Nephron (organoid): ENCODE results near the gene KRT74.

Experiments used
- H3K27ac Mint-ChIP-seq, 3 experiments: 2 replicates each; pipeline ENCODE4 v1.8.0; 2020; ENCODE audit warnings: mixed read lengths in 3 of 3, mild to moderate bottlenecking in 2 of 3, moderate library complexity in 1 of 3
- H3K27me3 Mint-ChIP-seq: 2 replicates; pipeline ENCODE4 v1.8.0; 2021; ENCODE audit warnings: low read depth, mild to moderate bottlenecking, moderate library complexity, mixed read lengths
- H3K36me3 Mint-ChIP-seq: 2 replicates; pipeline ENCODE4 v1.8.0; 2020; ENCODE audit warnings: low read depth, mixed read lengths
- H3K4me1 Mint-ChIP-seq: 2 replicates; pipeline ENCODE4 v1.8.0; 2020; ENCODE audit warnings: mixed read lengths
- H3K4me3 Mint-ChIP-seq, 3 experiments: 2 replicates each; pipeline ENCODE4 v1.8.0; 2020; ENCODE audit warnings: mild to moderate bottlenecking in 3 of 3, mixed read lengths in 3 of 3, moderate library complexity in 2 of 3
- H3K9me3 Mint-ChIP-seq: 2 replicates; pipeline ENCODE4 v1.8.0; 2020; ENCODE audit warnings: mixed read lengths
- CTCF ChIP-seq, 3 experiments: fragments of 200-600 bp; sonication (generic); IDR thresholded peaks; one replicate each; pipeline ENCODE4 v1.5.0; 2021; ENCODE audit warnings: antibody characterized with exemption in 3 of 3; ENCODE audit not compliant: unreplicated experiment in 3 of 3

KRT74 gene

GRCh38 chr12:52519387-52519703, 54.3 kb downstream of the KRT74 start:
- H3K4me1 Mint-ChIP-seq, result no peaks in the 10 kb centered on the region
- no peaks in the 10 kb centered on the region for H3K9me3 Mint-ChIP-seq
- H3K4me3 Mint-ChIP-seq, result no peak overlapping the region
- H3K27me3 Mint-ChIP-seq, result peaks cover 16% of the 10 kb centered on the region
- no peak for TF ChIP-seq CTCF (IDR thresholded peaks at IDR 0.05; ENCODE audit: unreplicated experiment in 3 of 3)
- no peak overlapping the region for H3K27ac Mint-ChIP-seq
- no peaks in the 10 kb centered on the region for H3K36me3 Mint-ChIP-seq

GRCh38 chr12:52518574-52519386, 54.9 kb downstream of the KRT74 start:
- Mint-ChIP-seq H3K27me3 (peaks cover 20% of the 10 kb centered on the region), H3K4me1 (no peaks in the 10 kb centered on the region), H3K9me3 (no peaks in the 10 kb centered on the region), H3K36me3 (no peaks in the 10 kb centered on the region), H3K27ac (no peak overlapping the region), H3K4me3 (no peak overlapping the region)
- no peak for TF ChIP-seq CTCF (IDR thresholded peaks at IDR 0.05; ENCODE audit: unreplicated experiment in 3 of 3)

DNA sequence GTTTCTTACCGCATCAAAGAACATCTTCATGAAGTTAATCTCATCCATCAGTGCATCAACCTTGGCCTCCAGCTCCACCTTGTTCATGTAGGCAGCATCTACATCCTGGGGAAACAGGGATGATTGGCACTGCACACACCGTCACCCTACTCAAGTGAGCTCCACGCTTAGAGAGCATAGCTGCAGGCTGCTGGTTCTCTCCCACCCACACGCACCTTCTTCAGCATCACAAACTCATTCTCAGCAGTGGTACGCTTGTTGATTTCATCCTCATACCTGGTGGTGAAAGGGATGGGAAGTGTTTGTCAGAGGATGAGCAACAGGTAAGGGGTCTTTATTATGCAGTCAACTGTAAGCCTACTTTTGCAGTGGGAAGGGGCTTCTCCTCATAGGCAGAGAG, 55.8 kb downstream of the KRT74 start:
- Mint-ChIP-seq H3K27ac (no peak overlapping the region), H3K27me3 (peaks cover 20% of the 10 kb centered on the region), H3K4me3 (no peak overlapping the region), H3K4me1 (no peaks in the 10 kb centered on the region), H3K36me3 (no peaks in the 10 kb centered on the region), H3K9me3 (no peaks in the 10 kb centered on the region)
- no peak for TF ChIP-seq CTCF (IDR thresholded peaks at IDR 0.05; ENCODE audit: unreplicated experiment in 3 of 3)

GRCh38 chr12:52517005-52517835, 56.4 kb downstream of the KRT74 start:
- peaks cover 20% of the 10 kb centered on the region for H3K27me3 Mint-ChIP-seq
- no peak for TF ChIP-seq CTCF (IDR thresholded peaks at IDR 0.05; ENCODE audit: unreplicated experiment in 3 of 3)
- H3K36me3 Mint-ChIP-seq, result no peaks in the 10 kb centered on the region
- H3K9me3 Mint-ChIP-seq, result no peaks in the 10 kb centered on the region
- H3K4me3 Mint-ChIP-seq, result no peak overlapping the region
- H3K4me1 Mint-ChIP-seq, result no peaks in the 10 kb centered on the region
- H3K27ac Mint-ChIP-seq, result no peak overlapping the region

DNA sequence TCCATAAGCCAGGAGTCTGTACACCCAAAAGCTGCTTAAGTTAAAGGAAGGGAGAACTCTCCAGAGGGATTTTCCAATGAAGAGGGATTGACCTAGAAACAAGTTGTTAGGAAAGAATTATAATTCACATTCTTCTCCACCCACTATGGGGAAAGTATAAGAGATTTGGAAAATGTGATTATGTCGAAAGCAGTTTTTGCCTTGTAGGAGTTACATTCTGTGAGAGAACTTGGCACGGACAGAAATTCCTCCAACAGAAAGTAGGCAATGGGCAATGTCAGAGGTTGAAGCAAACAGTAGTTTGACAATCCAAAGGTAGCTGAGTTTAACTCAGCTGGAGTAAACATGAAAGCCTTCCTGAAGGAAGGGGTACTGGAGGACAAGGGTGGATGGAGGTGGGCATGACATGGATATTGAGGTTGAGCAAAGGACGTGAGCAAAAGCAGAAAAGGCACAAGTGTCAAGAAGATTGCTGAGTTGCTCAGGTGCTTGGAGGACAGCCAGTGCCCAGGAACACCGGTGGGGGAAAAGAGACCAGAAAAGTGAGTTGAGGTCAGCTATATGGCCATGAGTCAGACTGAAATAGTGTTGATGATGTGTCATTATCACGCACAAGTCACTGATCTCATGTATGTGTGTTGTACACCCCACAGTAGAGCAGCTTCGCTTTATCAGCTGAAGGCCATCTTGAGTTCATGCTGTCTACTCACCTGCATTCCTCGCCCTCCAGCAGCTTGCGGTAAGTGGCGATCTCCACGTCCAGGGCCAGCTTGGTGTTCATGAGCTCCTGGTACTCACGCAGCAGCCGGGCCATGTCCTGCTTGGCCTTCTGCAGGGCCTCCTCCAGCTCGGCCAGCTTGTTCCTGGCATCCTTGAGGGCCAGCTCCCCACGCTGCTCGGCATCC, 57.5 kb downstream of the KRT74 start:
- Mint-ChIP-seq H3K4me3 (no peak overlapping the region), H3K27me3 (peaks cover 17% of the 10 kb centered on the region), H3K36me3 (no peaks in the 10 kb centered on the region), H3K9me3 (peaks cover 7% of the 10 kb centered on the region), H3K4me1 (no peaks in the 10 kb centered on the region), H3K27ac (no peak overlapping the region)
- no peak for TF ChIP-seq CTCF (IDR thresholded peaks at IDR 0.05; ENCODE audit: unreplicated experiment in 3 of 3)
